Tibial nerve (tissue), 3 donors: ENCODE measurements around the gene CRTC1.

ENCODE experiments used
- POLR2A ChIP-seq, 2 donors: fragments of 450-650 bp; IDR thresholded peaks; one replicate each; pipeline ENCODE4 v1.6.1; 2017; ENCODE audit warnings: antibody characterized with exemption in 2 of 2, mild to moderate bottlenecking in 2 of 2, moderate library complexity in 2 of 2
- TF ChIP-seq, protein P1 (sequence below), 5 experiments: fragments of 200-600 bp in 3 of 5; fragments of 450-650 bp in 2 of 5; sonication (generic) in 3 of 5; IDR thresholded peaks; one replicate each; pipeline ENCODE4 v1.5.1; 2016 to 2019; ENCODE audit warnings: antibody characterized with exemption in 5 of 5, mild to moderate bottlenecking in 3 of 5, moderate library complexity in 2 of 5

DNA sequence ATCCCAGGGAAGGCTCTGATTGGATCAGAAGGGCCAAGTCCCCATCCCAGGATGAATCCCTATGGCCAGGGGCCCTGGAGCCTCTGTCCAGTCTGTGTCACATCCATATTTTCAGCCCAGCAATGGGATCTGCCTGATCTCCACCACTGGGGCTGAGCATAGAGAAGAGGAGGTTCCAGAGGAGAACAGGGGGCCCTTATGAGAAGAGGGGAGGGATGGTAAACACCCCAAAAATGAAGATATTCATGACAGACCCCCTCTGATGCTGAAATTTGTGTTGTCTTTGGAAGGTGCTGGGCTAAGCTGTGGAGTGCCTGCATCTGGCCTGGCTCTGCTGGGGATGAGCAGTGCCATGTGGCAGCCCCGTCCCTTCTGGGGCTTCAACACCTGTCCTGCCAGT lies 32.2 kb upstream of the CRTC1 start:
- no peak for TF ChIP-seq POLR2A (IDR thresholded peaks at IDR 0.05)
- TF ChIP-seq, protein P1, sequence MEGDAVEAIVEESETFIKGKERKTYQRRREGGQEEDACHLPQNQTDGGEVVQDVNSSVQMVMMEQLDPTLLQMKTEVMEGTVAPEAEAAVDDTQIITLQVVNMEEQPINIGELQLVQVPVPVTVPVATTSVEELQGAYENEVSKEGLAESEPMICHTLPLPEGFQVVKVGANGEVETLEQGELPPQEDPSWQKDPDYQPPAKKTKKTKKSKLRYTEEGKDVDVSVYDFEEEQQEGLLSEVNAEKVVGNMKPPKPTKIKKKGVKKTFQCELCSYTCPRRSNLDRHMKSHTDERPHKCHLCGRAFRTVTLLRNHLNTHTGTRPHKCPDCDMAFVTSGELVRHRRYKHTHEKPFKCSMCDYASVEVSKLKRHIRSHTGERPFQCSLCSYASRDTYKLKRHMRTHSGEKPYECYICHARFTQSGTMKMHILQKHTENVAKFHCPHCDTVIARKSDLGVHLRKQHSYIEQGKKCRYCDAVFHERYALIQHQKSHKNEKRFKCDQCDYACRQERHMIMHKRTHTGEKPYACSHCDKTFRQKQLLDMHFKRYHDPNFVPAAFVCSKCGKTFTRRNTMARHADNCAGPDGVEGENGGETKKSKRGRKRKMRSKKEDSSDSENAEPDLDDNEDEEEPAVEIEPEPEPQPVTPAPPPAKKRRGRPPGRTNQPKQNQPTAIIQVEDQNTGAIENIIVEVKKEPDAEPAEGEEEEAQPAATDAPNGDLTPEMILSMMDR (IDR thresholded peaks at IDR 0.05) = no peak
